Testis (tissue), 2 donors: ENCODE results near the gene CASP1.

Experiments
- POLR2A ChIP-seq: fragments of 450-650 bp; IDR thresholded peaks from one replicate; pipeline ENCODE4 v1.6.1; 2017; ENCODE audit warnings: antibody characterized with exemption, mild to moderate bottlenecking, moderate library complexity
- TF ChIP-seq, protein P1 (sequence below), 3 experiments: fragments of 450-650 bp in 2 of 3; fragments of 200-600 bp in 1 of 3; sonication (generic) in 1 of 3; IDR thresholded peaks; one replicate each; pipeline ENCODE4 v1.5.1; 2016 to 2019; ENCODE audit warnings: antibody characterized with exemption in 3 of 3, mild to moderate bottlenecking in 2 of 3, moderate library complexity in 1 of 3

DNA sequence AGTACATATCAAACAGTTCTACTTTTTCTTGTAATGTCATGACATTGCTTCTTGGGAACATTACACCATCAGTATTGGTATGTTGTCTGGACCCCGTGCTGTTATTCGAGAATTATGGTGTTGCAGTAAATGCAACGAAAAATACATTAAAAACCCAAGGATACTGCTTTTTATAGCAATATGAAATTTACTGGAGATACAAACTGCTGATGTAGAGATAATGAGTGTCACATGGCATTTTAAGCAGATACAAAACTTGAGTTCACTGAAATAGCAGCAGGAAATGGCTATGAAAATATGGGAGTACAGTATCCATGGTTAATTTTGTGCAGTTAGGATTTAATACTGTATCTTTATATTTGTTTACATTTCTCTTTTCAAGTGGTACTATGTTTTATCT is 17.5 kb upstream of the CASP1 start:
- TF ChIP-seq, protein P1, sequence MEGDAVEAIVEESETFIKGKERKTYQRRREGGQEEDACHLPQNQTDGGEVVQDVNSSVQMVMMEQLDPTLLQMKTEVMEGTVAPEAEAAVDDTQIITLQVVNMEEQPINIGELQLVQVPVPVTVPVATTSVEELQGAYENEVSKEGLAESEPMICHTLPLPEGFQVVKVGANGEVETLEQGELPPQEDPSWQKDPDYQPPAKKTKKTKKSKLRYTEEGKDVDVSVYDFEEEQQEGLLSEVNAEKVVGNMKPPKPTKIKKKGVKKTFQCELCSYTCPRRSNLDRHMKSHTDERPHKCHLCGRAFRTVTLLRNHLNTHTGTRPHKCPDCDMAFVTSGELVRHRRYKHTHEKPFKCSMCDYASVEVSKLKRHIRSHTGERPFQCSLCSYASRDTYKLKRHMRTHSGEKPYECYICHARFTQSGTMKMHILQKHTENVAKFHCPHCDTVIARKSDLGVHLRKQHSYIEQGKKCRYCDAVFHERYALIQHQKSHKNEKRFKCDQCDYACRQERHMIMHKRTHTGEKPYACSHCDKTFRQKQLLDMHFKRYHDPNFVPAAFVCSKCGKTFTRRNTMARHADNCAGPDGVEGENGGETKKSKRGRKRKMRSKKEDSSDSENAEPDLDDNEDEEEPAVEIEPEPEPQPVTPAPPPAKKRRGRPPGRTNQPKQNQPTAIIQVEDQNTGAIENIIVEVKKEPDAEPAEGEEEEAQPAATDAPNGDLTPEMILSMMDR (IDR thresholded peaks at IDR 0.05), result no peak
- no peak for TF ChIP-seq POLR2A
